IMR-90 (cell line): ENCODE data around the gene FAM24B. TPM values are rescaled to one million over a fixed set of nuclear protein-coding genes. Genes with fewer than 3 reads are reported as not detected.

Source experiments
- ATAC-seq: fragments of 200-7000 bp; cut with Tn5 transposase; 2 replicates; pipeline ENCODE4 v1.9.1; 2020; ENCODE audit warnings: low read depth, mild to moderate bottlenecking, moderate library complexity
- BruUV-seq: library from RNA; stranded (reverse); fragments of 400-500 nt; replicated peaks from 2 replicates; lab custom pipeline; 2021; lab: Mats Ljungman, UMichigan
- CTCF ChIA-PET: fragments of 300-600 bp; formaldehyde crosslinking; extraction: SDS; loops from one replicate; lab custom pipeline; 2021; ENCODE audit warnings: antibody characterized with exemption; lab: Yijun Ruan, JAX
- POLR2A ChIA-PET: fragments of 300-600 bp; sonication (Branson Sonifier 250); formaldehyde crosslinking; loops from one replicate; lab custom pipeline; 2022; ENCODE audit warnings: antibody characterized with exemption; ENCODE audit not compliant: unreplicated experiment; lab: Charles Lee
- DNase-seq: peaks from one replicate; pipeline ENCODE4 v3.0.0; 2013
- H2AFZ ChIP-seq: replicated peaks from 2 replicates; pipeline ENCODE3; 2013; ENCODE audit warnings: low read length, mild to moderate bottlenecking; ENCODE audit not compliant: poor library complexity
- H2AK5ac ChIP-seq: 2 replicates; pipeline ENCODE4 v1.6.1; 2013; ENCODE audit warnings: low read depth, low read length, inconsistent platforms
- H2AK9ac ChIP-seq: replicated peaks from 2 replicates; pipeline ENCODE3; 2013; ENCODE audit warnings: mild to moderate bottlenecking, low read depth, low read length, moderate library complexity; ENCODE audit not compliant: poor library complexity
- H2BK120ac ChIP-seq: 2 replicates; pipeline ENCODE4 v1.6.1; 2013; ENCODE audit warnings: low read depth, low read length, inconsistent platforms
- H2BK15ac ChIP-seq: 3 replicates; pipeline ENCODE4 v1.6.1; 2013; ENCODE audit warnings: low read depth, low read length, inconsistent platforms
- H2BK20ac ChIP-seq: 2 replicates; pipeline ENCODE4 v1.6.1; 2013; ENCODE audit warnings: low read depth, mild to moderate bottlenecking, inconsistent platforms, low read length, moderate library complexity
- H2BK5ac ChIP-seq: 2 replicates; pipeline ENCODE4 v1.6.1; 2013; ENCODE audit warnings: mild to moderate bottlenecking, low read depth, low read length, inconsistent platforms; ENCODE audit not compliant: poor library complexity, severe bottlenecking
- H3K14ac ChIP-seq: replicated peaks from 2 replicates; pipeline ENCODE4 v1.6.1; 2013; ENCODE audit warnings: low read depth, low read length, inconsistent platforms
- H3K18ac ChIP-seq: 2 replicates; pipeline ENCODE4 v1.6.1; 2013; ENCODE audit warnings: low read depth, low read length, control low read depth
- H3K23ac ChIP-seq: 2 replicates; pipeline ENCODE4 v1.6.1; 2013; ENCODE audit warnings: low read depth, low read length, inconsistent platforms
- H3K27ac ChIP-seq: 2 replicates; pipeline ENCODE4 v1.5.1; 2013; ENCODE audit warnings: mild to moderate bottlenecking, control low read depth, low read length; ENCODE audit not compliant: insufficient read depth
- H3K27me3 ChIP-seq: 2 replicates; pipeline ENCODE4 v1.6.1; 2013; ENCODE audit warnings: low read length; ENCODE audit not compliant: control insufficient read depth, insufficient read depth
- H3K36me3 ChIP-seq: 2 replicates; pipeline ENCODE4 v1.6.1; 2013; ENCODE audit warnings: low read length, mixed read lengths; ENCODE audit not compliant: control insufficient read depth, insufficient read depth
- H3K4ac ChIP-seq: 2 replicates; pipeline ENCODE4 v1.6.1; 2013; ENCODE audit warnings: low read depth, low read length, inconsistent platforms
- H3K4me1 ChIP-seq: 2 replicates; pipeline ENCODE4 v1.6.1; 2013; ENCODE audit warnings: low read length, mixed read lengths; ENCODE audit not compliant: control insufficient read depth, insufficient read depth
- H3K4me2 ChIP-seq: 2 replicates; pipeline ENCODE4 v1.6.1; 2013; ENCODE audit warnings: low read depth, mild to moderate bottlenecking, control low read depth, low read length, moderate library complexity
- H3K4me3 ChIP-seq: 2 replicates; pipeline ENCODE4 v1.5.1; 2013; ENCODE audit warnings: low read depth, mild to moderate bottlenecking, control low read depth, low read length, moderate library complexity; ENCODE audit not compliant: insufficient read depth
- H3K56ac ChIP-seq: 2 replicates; pipeline ENCODE4 v1.6.1; 2013; ENCODE audit warnings: low read length, inconsistent platforms; ENCODE audit not compliant: insufficient read depth; ENCODE audit errors: extremely low read depth
- H3K79me1 ChIP-seq, 2 experiments: 2 replicates each; pipeline ENCODE4 v1.6.1; 2013; ENCODE audit warnings: low read length in 2 of 2, inconsistent platforms in 1 of 2, low read depth in 1 of 2
- H3K9ac ChIP-seq: 2 replicates; pipeline ENCODE4 v1.6.1; 2013; ENCODE audit warnings: low read depth, low read length, control low read depth
- H3K9me1 ChIP-seq: 2 replicates; pipeline ENCODE4 v1.6.1; 2013; ENCODE audit warnings: low read length, inconsistent platforms; ENCODE audit not compliant: insufficient read depth
- H3K9me3 ChIP-seq: 2 replicates; pipeline ENCODE4 v1.6.1; 2013; ENCODE audit warnings: low read length; ENCODE audit not compliant: control insufficient read depth, insufficient read depth
- H4K20me1 ChIP-seq: 2 replicates; pipeline ENCODE4 v1.6.1; 2013; ENCODE audit warnings: low read length, inconsistent platforms; ENCODE audit not compliant: insufficient read depth
- H4K5ac ChIP-seq: 2 replicates; pipeline ENCODE4 v1.6.1; 2013; ENCODE audit warnings: mild to moderate bottlenecking, low read depth, low read length, control low read depth
- H4K8ac ChIP-seq, 2 experiments: 2 replicates each; pipeline ENCODE4 v1.6.1; 2013; ENCODE audit warnings: low read depth in 2 of 2, low read length in 2 of 2, control low read depth in 1 of 2, inconsistent platforms in 1 of 2
- H4K91ac ChIP-seq: 2 replicates; pipeline ENCODE4 v1.6.1; 2013; ENCODE audit warnings: low read depth, low read length, inconsistent platforms; ENCODE audit not compliant: insufficient read depth
- BHLHE40 ChIP-seq: fragments of 150-350 bp; IDR thresholded peaks from 2 replicates; pipeline ENCODE4 v1.6.1; 2016; ENCODE audit warnings: mild to moderate bottlenecking, low read depth, low read length
- CHD1 ChIP-seq: IDR thresholded peaks from 2 replicates; pipeline ENCODE4 v1.6.1; 2012; ENCODE audit warnings: low read depth, low read length, improper control_type of control experiment
- CTCF ChIP-seq: conservative IDR thresholded peaks from 2 replicates; pipeline ENCODE4 v1.5.1; 2012; ENCODE audit warnings: mild to moderate bottlenecking, low read depth, low read length, improper control_type of control experiment
- FOS ChIP-seq: fragments of 150-350 bp; IDR thresholded peaks from 2 replicates; pipeline ENCODE4 v1.6.1; 2016; ENCODE audit warnings: low read depth, low read length
- MAFK ChIP-seq: IDR thresholded peaks from 2 replicates; pipeline ENCODE4 v1.6.1; 2012; ENCODE audit warnings: low read depth, low read length, improper control_type of control experiment
- NFE2L2 ChIP-seq: fragments of 150-350 bp; IDR thresholded peaks from 2 replicates; pipeline ENCODE4 v1.6.1; 2016; ENCODE audit warnings: low read depth, mild to moderate bottlenecking, low read length
- POLR2A ChIP-seq: IDR thresholded peaks from 2 replicates; pipeline ENCODE4 v1.6.1; 2012; ENCODE audit warnings: mild to moderate bottlenecking, low read depth, low read length
- RAD21 ChIP-seq: IDR thresholded peaks from 2 replicates; pipeline ENCODE4 v1.6.1; 2012; ENCODE audit warnings: low read length, improper control_type of control experiment
- RCOR1 ChIP-seq: IDR thresholded peaks from 2 replicates; pipeline ENCODE4 v1.6.1; 2012; ENCODE audit warnings: mild to moderate bottlenecking, low read length, improper control_type of control experiment; ENCODE audit not compliant: insufficient replicate concordance
- RFX5 ChIP-seq: IDR thresholded peaks from 2 replicates; pipeline ENCODE4 v1.8.0; 2012; ENCODE audit warnings: low read depth, mild to moderate bottlenecking, low read length, moderate library complexity
- SMC3 ChIP-seq: fragments of 150-350 bp; IDR thresholded peaks from 2 replicates; pipeline ENCODE4 v1.6.1; 2016; ENCODE audit warnings: low read depth, mild to moderate bottlenecking, antibody characterized with exemption, low read length, moderate library complexity
- WGBS, 2 experiments: methylation state at CpG; one replicate each; pipeline versions ENCODE4 v1.1.5 to v1.1.7; 2013; ENCODE audit warnings: missing lambda C conversion rate in 2 of 2; ENCODE audit not compliant: insufficient read length in 1 of 2; ENCODE audit errors: extremely low coverage in 2 of 2; 5-methylcytosine and 5-hydroxymethylcytosine counted together
- dilution Hi-C: fragments of 300-500 bp; cut with HindIII; formaldehyde crosslinking; loops from one replicate; pipeline ENCODE4 v1.14.3; 2018; ENCODE audit warnings: low sequenced_read_pairs; ENCODE audit not compliant: unreplicated experiment
- in situ Hi-C: fragments of 300-500 bp; cut with MboI; formaldehyde crosslinking; loops from 3 replicates; pipeline ENCODE4 v1.14.3; 2019; ENCODE audit warnings: low sequenced_read_pairs, inconsistent platforms, mixed read lengths
- intact Hi-C: fragments of 100-400 bp; cut with micrococcal nuclease; formaldehyde crosslinking; loops from 2 replicates; pipeline ENCODE4 v1.10.0; 2022
- polyA plus RNA-seq, 3 experiments: library from polyadenylated mRNA; depleted of rRNA; stranded (reverse); fragments of >200 nt; gene quantifications; 2 replicates each; pipeline ENCODE4 v1.2.3, GENCODE V29; 2012; ENCODE audit warnings: low replicate concordance in 1 of 3
- total RNA-seq: library from RNA; depleted of rRNA; stranded (reverse); fragments of >200 nt; gene quantifications from 2 replicates; pipeline ENCODE4 v1.2.3, GENCODE V29; 2012
- TF ChIP-seq, protein P1 (sequence below): fragments of 150-350 bp; IDR thresholded peaks from 2 replicates; pipeline ENCODE4 v1.6.1; 2017; ENCODE audit warnings: mild to moderate bottlenecking, antibody characterized with exemption, low read length, low read depth
- TF ChIP-seq, protein P2 (sequence below): fragments of 150-350 bp; IDR thresholded peaks from 2 replicates; pipeline ENCODE4 v1.6.1; 2016; ENCODE audit warnings: low read depth, mild to moderate bottlenecking, low read length, moderate library complexity, borderline replicate concordance

Gene FAM24B
- total and polyA plus RNA-seq, 2 of the 4 experiments (the other 2 are of a cell fraction): 1.6 to 4.3 TPM

DNA sequence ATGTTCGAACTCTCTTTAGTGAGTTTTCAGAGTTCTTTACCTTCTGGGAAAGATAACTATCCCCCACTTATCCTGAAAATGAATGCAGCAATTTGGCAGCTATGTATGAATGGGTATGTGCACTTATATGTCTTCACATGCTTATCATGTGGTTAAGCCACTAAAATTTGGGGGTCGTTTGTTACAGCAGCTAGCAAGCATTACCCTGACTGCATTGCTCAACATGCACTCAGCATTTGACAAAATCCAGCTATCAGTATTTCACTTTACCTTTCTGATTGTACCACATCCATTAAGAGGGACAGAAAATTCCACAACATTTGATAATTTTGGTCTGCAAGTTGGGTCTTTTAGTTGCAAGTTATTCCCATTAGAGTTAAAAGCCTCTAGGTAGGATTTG is 43.5 kb downstream of the FAM24B start:
- H2BK15ac ChIP-seq: no peak overlapping the region
- no CpG with 5 or more reads among the region's 2 CpGs for WGBS, 2 experiments
- no peak overlapping the region for H2BK20ac ChIP-seq
- no peaks in the 10 kb centered on the region for H3K4me1 ChIP-seq
- no peak overlapping the region for H4K5ac ChIP-seq
- no peak overlapping the region for H2AK5ac ChIP-seq
- peaks cover 3% of the 10 kb centered on the region; the same call in 1 of the 2 replicates for H3K9me1 ChIP-seq
- H4K91ac ChIP-seq: no peak overlapping the region
- no peak overlapping the region for H2AK9ac ChIP-seq
- no TSS peak for BruUV-seq
- dilution Hi-C loops: no loop called here
- H4K8ac ChIP-seq: no peak overlapping the region
- H2BK5ac ChIP-seq: no peak overlapping the region
- no peak for DNase-seq
- ChIA-PET POLR2A (no interaction called here), CTCF (interaction anchor here (0.6 kb wide), 1 partner anchor 1599 kb away, joined by 3 read pairs; no protein-coding TSS in a partner anchor)
- H2AFZ ChIP-seq: no peak overlapping the region
- H4K20me1 ChIP-seq: no peaks in the 10 kb centered on the region
- no peak overlapping the region for H3K56ac ChIP-seq
- no peak overlapping the region for H3K4ac ChIP-seq
- no peak overlapping the region for H3K14ac ChIP-seq
- no peak overlapping the region for H3K4me2 ChIP-seq
- H3K23ac ChIP-seq: no peak overlapping the region
- no peaks in the 10 kb centered on the region for H3K79me1 ChIP-seq
- TF ChIP-seq SMC3 (no peak), POLR2A (no peak), RFX5 (no peak), NFE2L2 (no peak), MAFK (no peak), BHLHE40 (no peak), RCOR1 (no peak), RAD21 (no peak), CHD1 (no peak), CTCF (no peak), FOS (no peak)
- TF ChIP-seq, protein P1, sequence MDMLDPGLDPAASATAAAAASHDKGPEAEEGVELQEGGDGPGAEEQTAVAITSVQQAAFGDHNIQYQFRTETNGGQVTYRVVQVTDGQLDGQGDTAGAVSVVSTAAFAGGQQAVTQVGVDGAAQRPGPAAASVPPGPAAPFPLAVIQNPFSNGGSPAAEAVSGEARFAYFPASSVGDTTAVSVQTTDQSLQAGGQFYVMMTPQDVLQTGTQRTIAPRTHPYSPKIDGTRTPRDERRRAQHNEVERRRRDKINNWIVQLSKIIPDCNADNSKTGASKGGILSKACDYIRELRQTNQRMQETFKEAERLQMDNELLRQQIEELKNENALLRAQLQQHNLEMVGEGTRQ: no peak
- TF ChIP-seq, protein P2, sequence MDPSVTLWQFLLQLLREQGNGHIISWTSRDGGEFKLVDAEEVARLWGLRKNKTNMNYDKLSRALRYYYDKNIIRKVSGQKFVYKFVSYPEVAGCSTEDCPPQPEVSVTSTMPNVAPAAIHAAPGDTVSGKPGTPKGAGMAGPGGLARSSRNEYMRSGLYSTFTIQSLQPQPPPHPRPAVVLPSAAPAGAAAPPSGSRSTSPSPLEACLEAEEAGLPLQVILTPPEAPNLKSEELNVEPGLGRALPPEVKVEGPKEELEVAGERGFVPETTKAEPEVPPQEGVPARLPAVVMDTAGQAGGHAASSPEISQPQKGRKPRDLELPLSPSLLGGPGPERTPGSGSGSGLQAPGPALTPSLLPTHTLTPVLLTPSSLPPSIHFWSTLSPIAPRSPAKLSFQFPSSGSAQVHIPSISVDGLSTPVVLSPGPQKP: no peak
- H3K18ac ChIP-seq: no peak overlapping the region
- H3K27ac ChIP-seq: no peak overlapping the region
- no peaks in the 10 kb centered on the region for H3K9me3 ChIP-seq
- no peak overlapping the region for H3K4me3 ChIP-seq
- H3K36me3 ChIP-seq: no peaks in the 10 kb centered on the region; the same call in 1 of the 2 replicates
- intact Hi-C loops: no loop called here
- no peak for ATAC-seq
- no peak overlapping the region for H2BK120ac ChIP-seq
- in situ Hi-C loops: no loop called here
- no peaks in the 10 kb centered on the region for H3K27me3 ChIP-seq
- H3K9ac ChIP-seq: no peak overlapping the region
